Uterus (tissue), 4 donors: ENCODE measurements around the gene FAM32A. TPM values are rescaled to one million over a fixed set of nuclear protein-coding genes. Genes with fewer than 3 reads are reported as not detected.

Source experiments
- DNase-seq, 2 donors: peaks; one replicate each; pipeline ENCODE4 v3.0.0-alpha.2; 2019 to 2020
- H3K27ac ChIP-seq, 2 donors: fragments of 200-600 bp; sonication (generic); 1 replicate in 1 of 2; 2 replicates in 1 of 2; pipeline ENCODE4 v1.5.1; 2016 to 2018
- H3K27me3 ChIP-seq, 2 donors: fragments of 200-600 bp; sonication (generic); one replicate each; pipeline ENCODE4 v1.5.1; 2018 to 2019; ENCODE audit warnings: control low read depth in 1 of 2
- H3K36me3 ChIP-seq, 2 donors: fragments of 200-600 bp; sonication (generic); one replicate each; pipeline ENCODE4 v1.5.1; 2019; ENCODE audit warnings: control low read depth in 1 of 2
- H3K4me1 ChIP-seq, 2 donors: fragments of 200-600 bp; sonication (generic); one replicate each; pipeline ENCODE4 v1.5.1; 2018 to 2019; ENCODE audit warnings: control low read depth in 1 of 2
- H3K4me3 ChIP-seq, 2 donors: fragments of 200-600 bp; sonication (generic); 1 replicate in 1 of 2; 2 replicates in 1 of 2; pipeline ENCODE4 v1.5.1; 2018 to 2019; ENCODE audit warnings: mild to moderate bottlenecking in 1 of 2
- H3K9me3 ChIP-seq, 2 donors: fragments of 200-600 bp; sonication (generic); one replicate each; pipeline ENCODE4 v1.5.1; 2019; ENCODE audit warnings: control low read depth in 1 of 2
- CTCF ChIP-seq, 4 experiments: fragments of 200-600 bp in 2 of 4; fragments of 450-650 bp in 2 of 4; sonication (generic) in 2 of 4; IDR thresholded peaks; one replicate each; pipeline ENCODE4 v1.5.1; 2016 to 2019; ENCODE audit warnings: antibody characterized with exemption in 4 of 4, mild to moderate bottlenecking in 2 of 4, moderate library complexity in 1 of 4
- POLR2A ChIP-seq, 2 donors: fragments of 450-650 bp; IDR thresholded peaks; one replicate each; pipeline ENCODE4 v1.6.1; 2016; ENCODE audit warnings: antibody characterized with exemption in 2 of 2, mild to moderate bottlenecking in 1 of 2, moderate library complexity in 1 of 2
- intact Hi-C: fragments of 100-400 bp; cut with DNase I; formaldehyde crosslinking; loops from one replicate; pipeline ENCODE4 v1.15.1; 2023; ENCODE audit warnings: low total_unique reads
- total RNA-seq, 4 donors: library from RNA; depleted of rRNA in 3 of 4; stranded (reverse); fragments of >200 nt in 3 of 4; gene quantifications; one replicate each; pipeline versions ENCODE4 v1.1.0 to v1.2.4, GENCODE V29; 2014 to 2023
- donor health status: DM: yes; HTN: yes; CAD: no.

The FAM32A gene
- total RNA-seq, 4 donors from 2014 or later, result 17.6 to 106 (median 31.0) TPM

- no peak for TF ChIP-seq CTCF (IDR thresholded peaks at IDR 0.05)
- TF ChIP-seq POLR2A (IDR thresholded peaks at IDR 0.05), result no peak
- DNase-seq, result no peak
- H3K4me1 ChIP-seq, result no peaks in the 10 kb centered on the region
- peaks cover 0 to 15% of the 10 kb centered on the region in 2 donors for H3K9me3 ChIP-seq
- no peak overlapping the region for H3K27ac ChIP-seq
- H3K36me3 ChIP-seq, result no peaks in the 10 kb centered on the region
- intact Hi-C loops, result no loop called here
- no peak overlapping the region for H3K4me3 ChIP-seq
- no peaks in the 10 kb centered on the region for H3K27me3 ChIP-seq
Observed at GRCh38 chr19:16216744-16217670, 31.8 kb downstream of the FAM32A start.

- H3K4me3 ChIP-seq, result no peak overlapping the region
- DNase-seq, result no peak
- peaks cover 0 to 19% of the 10 kb centered on the region in 2 donors for H3K9me3 ChIP-seq
- H3K36me3 ChIP-seq, result no peaks in the 10 kb centered on the region
- intact Hi-C loops, result no loop called here
- H3K4me1 ChIP-seq, result no peaks in the 10 kb centered on the region
- no peak overlapping the region for H3K27ac ChIP-seq
- no peaks in the 10 kb centered on the region for H3K27me3 ChIP-seq
- TF ChIP-seq POLR2A (IDR thresholded peaks at IDR 0.05) (no peak), CTCF (IDR thresholded peaks at IDR 0.05) (no peak)
Observed at GRCh38 chr19:16217716-16218451, 32.7 kb downstream of the FAM32A start.

GRCh38 chr19:16218851-16219250 lies 33.6 kb downstream of the FAM32A start:
- Histone ChIP-seq H3K27me3 (no peaks in the 10 kb centered on the region), H3K36me3 (no peaks in the 10 kb centered on the region), H3K9me3 (peaks cover 0 to 19% of the 10 kb centered on the region in 2 donors), H3K4me3 (no peak overlapping the region), H3K27ac (no peak overlapping the region), H3K4me1 (no peaks in the 10 kb centered on the region)
- no peak for TF ChIP-seq POLR2A (IDR thresholded peaks at IDR 0.05)
- no peak for TF ChIP-seq CTCF (IDR thresholded peaks at IDR 0.05)
- DNase-seq, result no peak
- intact Hi-C loops, result no loop called here

- no peaks in the 10 kb centered on the region for H3K36me3 ChIP-seq
- intact Hi-C loops, result no loop called here
Observed at GRCh38 chr19:16222806-16223205, 37.6 kb downstream of the FAM32A start.

More at GRCh38 chr19:16222806-16223205, 37.6 kb downstream of the FAM32A start:
- no peak overlapping the region for H3K4me3 ChIP-seq
- TF ChIP-seq POLR2A (IDR thresholded peaks at IDR 0.05) (no peak), CTCF (IDR thresholded peaks at IDR 0.05) (no peak)
- H3K9me3 ChIP-seq, result peaks cover 0 to 19% of the 10 kb centered on the region in 2 donors
- H3K27ac ChIP-seq, result no peak overlapping the region
- no peaks in the 10 kb centered on the region for H3K4me1 ChIP-seq
- H3K27me3 ChIP-seq, result no peaks in the 10 kb centered on the region
- DNase-seq, result no peak
